T-cell (primary cell): ENCODE measurements around the gene RRP15. TPM values are rescaled to one million over a fixed set of nuclear protein-coding genes. Genes with fewer than 3 reads are reported as not detected.
A peak's percentile ranks its signal among the peaks of the same experiment; 100 is the strongest.

ENCODE experiments used
- ATAC-seq, 4 experiments: fragments of 200-7000 bp in 3 of 4; fragments of 150-1000 bp in 1 of 4; cut with Tn5 transposase; replicated peaks in 1 of 4; 1 replicate in 3 of 4; 2 replicates in 1 of 4; pipeline ENCODE4 v1.10.0; 2021; ENCODE audit warnings: moderate library complexity in 3 of 4, mild to moderate bottlenecking in 2 of 4, moderate number of reproducible peaks in 1 of 4
- CTCF ChIA-PET, 2 donors: fragments of 300-600 bp; sonication (Branson Sonifier 250); formaldehyde crosslinking; loops; one replicate each; lab custom pipeline; 2022; ENCODE audit warnings: antibody characterized with exemption in 2 of 2; lab: Charles Lee
- POLR2A ChIA-PET, 2 donors: fragments of 300-600 bp; sonication (Branson Sonifier 250); formaldehyde crosslinking; loops; one replicate each; lab custom pipeline; 2022; ENCODE audit warnings: antibody characterized with exemption in 2 of 2; lab: Charles Lee
- DNase-seq, 35 experiments: peaks; one replicate each; pipeline versions ENCODE4 v3.0.0 to v3.0.0-alpha.2; 2013 to 2023
- H3K27ac ChIP-seq: one replicate; pipeline ENCODE4 v1.5.1; 2013; ENCODE audit warnings: low read length
- H3K27me3 ChIP-seq, 2 experiments: replicated peaks in 1 of 2; 1 replicate in 1 of 2; 2 replicates in 1 of 2; pipeline versions ENCODE4 v1.6.1 to v1.7.0; 2013; ENCODE audit warnings: low read length in 1 of 2, mixed read lengths in 1 of 2; ENCODE audit not compliant: control insufficient read depth in 2 of 2, insufficient read depth in 2 of 2; ENCODE audit errors: extremely low read depth in 1 of 2
- H3K36me3 ChIP-seq, 2 donors: 1 replicate in 1 of 2; 2 replicates in 1 of 2; pipeline versions ENCODE4 v1.6.1 to v1.7.0; 2013; ENCODE audit warnings: low read length in 1 of 2; ENCODE audit not compliant: control insufficient read depth in 2 of 2, insufficient read depth in 1 of 2; ENCODE audit errors: extremely low read depth in 1 of 2
- H3K4me1 ChIP-seq, 2 experiments: 1 replicate in 1 of 2; 2 replicates in 1 of 2; pipeline versions ENCODE4 v1.6.1 to v1.7.0; 2013; ENCODE audit warnings: low read length in 2 of 2, mixed read lengths in 1 of 2; ENCODE audit not compliant: insufficient read depth in 2 of 2, control insufficient read depth in 1 of 2; ENCODE audit errors: extremely low read depth in 1 of 2
- H3K4me3 ChIP-seq, 2 donors: 1 replicate in 1 of 2; 2 replicates in 1 of 2; pipeline versions ENCODE4 v1.5.1 to v1.7.0; 2013; ENCODE audit warnings: mild to moderate bottlenecking in 2 of 2, low read length in 1 of 2, moderate library complexity in 1 of 2; ENCODE audit not compliant: control insufficient read depth in 1 of 2; ENCODE audit errors: extremely low read depth in 1 of 2
- H3K9me3 ChIP-seq: 2 replicates; pipeline ENCODE4 v1.7.0; 2013
- H3K27ac Mint-ChIP-seq, 2 donors: one replicate each; pipeline ENCODE4 v1.8.0; 2020 to 2021; ENCODE audit warnings: mild to moderate bottlenecking in 2 of 2, mixed read lengths in 2 of 2
- H3K27me3 Mint-ChIP-seq, 2 donors: one replicate each; pipeline ENCODE4 v1.8.0; 2021 to 2022; ENCODE audit warnings: mixed read lengths in 2 of 2
- H3K36me3 Mint-ChIP-seq: one replicate; pipeline ENCODE4 v1.8.0; 2021; ENCODE audit warnings: mixed read lengths
- H3K4me1 Mint-ChIP-seq, 3 donors: one replicate each; pipeline ENCODE4 v1.8.0; 2020 to 2022; ENCODE audit warnings: mixed read lengths in 3 of 3, mild to moderate bottlenecking in 1 of 3
- H3K4me3 Mint-ChIP-seq, 3 donors: one replicate each; pipeline ENCODE4 v1.8.0; 2020 to 2022; ENCODE audit warnings: mild to moderate bottlenecking in 3 of 3, mixed read lengths in 3 of 3, moderate library complexity in 3 of 3
- H3K9me3 Mint-ChIP-seq, 3 donors: one replicate each; pipeline ENCODE4 v1.8.0; 2020 to 2022; ENCODE audit warnings: mixed read lengths in 3 of 3
- WGBS: methylation state at CpG from one replicate; pipeline ENCODE4 v1.1.5; 2013; ENCODE audit warnings: missing lambda C conversion rate; ENCODE audit not compliant: insufficient coverage; 5-methylcytosine and 5-hydroxymethylcytosine counted together
- total RNA-seq, 35 experiments: library from RNA in 6 of 35; stranded (reverse) in 6 of 35; fragments of 120-200 nt in 1 of 35; gene quantifications; one replicate each; pipeline versions ENCODE4 v1.2.1 to v1.2.4 and lab custom pipeline; 2013 to 2026

RRP15 gene
- total RNA-seq (10 to 100 TPM; 11.7 to 20.9 (median 17.0) TPM), total RNA-seq (lab: John Stamatoyannopoulos, UW) (19.6 to 173 (median 34.3) reads per million in 29 experiments)
- total RNA-seq (2013) = 17.2 TPM

DNA sequence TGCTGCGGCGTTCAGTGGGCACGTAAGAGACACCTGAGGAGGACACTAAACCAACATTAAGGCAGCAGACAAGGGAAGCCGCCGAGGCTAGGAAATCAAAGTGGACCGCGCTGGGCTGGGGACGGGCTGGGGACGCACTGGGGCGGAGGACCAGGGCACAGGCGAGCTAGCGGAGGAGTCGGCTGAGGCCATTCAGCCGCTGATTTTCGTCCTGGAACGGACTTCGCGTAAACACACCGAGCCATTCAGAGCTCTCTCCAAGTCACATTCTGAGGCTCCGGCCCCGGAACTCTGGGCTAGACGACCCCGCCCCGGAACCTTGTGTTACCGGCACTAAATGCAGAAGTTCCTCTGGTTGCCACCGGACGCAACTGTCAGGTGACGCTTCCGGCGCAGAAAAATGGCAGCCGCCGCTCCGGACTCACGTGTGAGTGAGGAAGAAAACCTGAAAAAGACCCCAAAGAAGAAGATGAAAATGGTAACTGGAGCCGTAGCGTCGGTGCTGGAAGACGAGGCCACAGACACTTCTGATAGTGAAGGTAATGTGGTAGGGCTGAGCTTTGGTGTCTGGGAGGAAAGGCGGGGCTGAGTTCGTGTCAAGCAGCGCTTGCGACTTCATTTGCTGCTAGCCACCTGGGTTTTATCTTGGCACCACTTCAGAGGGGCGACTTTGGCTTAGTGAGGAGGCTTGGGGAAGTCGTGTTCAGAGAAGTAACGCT, at the start of gene RRP15:
Gene RRP15 (plus strand): TSS at position 377 of the 719 bp plus-strand sequence. CDS start 24 bp downstream, at position 401.
- CTCF ChIA-PET = interaction anchor here (1.0 to 1.3 kb wide), 3 partner anchors 17 to 654 kb away, joined by 3 to 4 read pairs (median 3); partner anchors contain the start of genes GPATCH2 (in 1 of the 2) and SPATA17 (in 1 of the 2)
- Mint-ChIP-seq H3K36me3 (peaks cover 3% of the 10 kb centered on the region), H3K9me3 (peaks cover 0 to 7% (median 2%) of the 10 kb centered on the region in 3 donors), H3K27ac (peak within 1 kb of the TSS; percentile 96 to 98), H3K4me1 (peaks cover 38 to 47% (median 43%) of the 10 kb centered on the region in 3 donors), H3K4me3 (peak within 1 kb of the TSS; percentile 92 to 100 (median 100)), H3K27me3 (peaks cover 5 to 8% of the 10 kb centered on the region in 2 donors)
- DNase-seq = peak; percentile 68 to 88 (median 80)
- POLR2A ChIA-PET = no interaction called here
- H3K4me1 ChIP-seq = peaks cover 16% of the 10 kb centered on the region in 2 experiments
- ATAC-seq = peak; percentile 92 to 96 (median 96)
- no peaks in the 10 kb centered on the region for H3K9me3 ChIP-seq
- peak within 1 kb of the TSS; percentile 80 to 99 for H3K4me3 ChIP-seq
- peak within 1 kb of the TSS; percentile 30 for H3K27ac ChIP-seq
- 0% methylated on average over 39 of the region's 45 CpGs for WGBS
- no peaks in the 10 kb centered on the region for H3K36me3 ChIP-seq
- peaks cover 0 to 13% of the 10 kb centered on the region in 2 experiments for H3K27me3 ChIP-seq

DNA sequence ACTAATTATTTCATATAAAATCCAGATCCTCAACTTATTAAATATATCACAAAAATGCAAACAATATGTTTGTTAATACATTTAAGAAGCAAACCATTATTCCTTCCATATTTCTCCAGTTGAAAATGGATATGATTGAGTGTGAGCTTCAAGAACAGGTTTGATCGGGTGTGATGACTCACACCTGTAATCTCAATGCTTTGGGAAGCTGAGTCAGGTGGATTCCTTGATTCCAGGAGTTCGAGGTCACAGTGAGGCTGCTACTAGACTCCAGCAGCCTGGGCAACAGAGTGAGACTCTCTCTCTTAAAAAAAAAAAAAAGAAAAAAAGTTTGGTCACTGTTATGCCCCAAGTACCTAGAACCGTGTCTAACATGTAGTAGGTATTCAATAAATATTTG, 42.9 kb upstream of the RRP15 start:
- H3K4me3 ChIP-seq = no peak overlapping the region
- CTCF ChIA-PET = interaction anchor here in 1 of 2 donors (0.6 kb wide), 1 partner anchor 1900 kb away, joined by 3 read pairs; no protein-coding TSS in a partner anchor
- H3K36me3 Mint-ChIP-seq = no peaks in the 10 kb centered on the region
- H3K9me3 Mint-ChIP-seq = peaks cover 0 to 6% (median 0%) of the 10 kb centered on the region in 3 donors
- H3K27ac ChIP-seq = no peak overlapping the region
- no CpG with 5 or more reads among the region's 3 CpGs for WGBS
- H3K4me3 Mint-ChIP-seq = no peak overlapping the region
- DNase-seq (no peak), ATAC-seq (no peak)
- POLR2A ChIA-PET = no interaction called here
- H3K27ac Mint-ChIP-seq = no peak overlapping the region
- H3K9me3 ChIP-seq = no peaks in the 10 kb centered on the region
- H3K4me1 ChIP-seq = no peaks in the 10 kb centered on the region
- no peaks in the 10 kb centered on the region for H3K4me1 Mint-ChIP-seq
- H3K36me3 ChIP-seq = no peaks in the 10 kb centered on the region
- peaks cover 10 to 21% of the 10 kb centered on the region in 2 donors for H3K27me3 Mint-ChIP-seq
- H3K27me3 ChIP-seq = peaks cover 0 to 2% of the 10 kb centered on the region in 2 experiments

DNA sequence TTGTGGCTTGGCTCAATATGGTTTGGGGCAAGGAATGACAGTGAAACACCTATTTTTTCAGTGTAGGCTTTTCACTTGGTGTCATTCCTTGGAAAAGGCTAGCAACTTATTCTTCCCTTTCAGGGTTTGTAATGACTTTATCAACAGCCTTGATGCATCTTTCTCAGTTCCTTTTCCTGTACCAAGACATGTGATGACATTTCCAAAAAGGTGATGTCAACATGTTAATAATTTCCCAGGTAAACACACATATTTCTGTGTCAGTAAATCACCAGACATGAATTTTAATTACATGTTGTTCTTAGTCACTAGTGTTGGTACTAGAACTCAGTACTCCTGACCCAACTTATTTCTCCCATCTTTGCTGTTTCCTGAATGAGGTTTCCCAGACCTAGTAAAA, 37.8 kb upstream of the RRP15 start:
- Mint-ChIP-seq H3K27ac (no peak overlapping the region), H3K4me1 (no peaks in the 10 kb centered on the region), H3K9me3 (no peaks in the 10 kb centered on the region), H3K27me3 (peaks cover 33 to 46% of the 10 kb centered on the region in 2 donors), H3K36me3 (no peaks in the 10 kb centered on the region), H3K4me3 (no peak overlapping the region)
- Histone ChIP-seq H3K27ac (no peak overlapping the region), H3K9me3 (no peaks in the 10 kb centered on the region), H3K36me3 (no peaks in the 10 kb centered on the region), H3K4me1 (no peaks in the 10 kb centered on the region), H3K27me3 (no peaks in the 10 kb centered on the region), H3K4me3 (no peak overlapping the region)
- ChIA-PET CTCF (no interaction called here), POLR2A (no interaction called here)
- ATAC-seq (no peak), DNase-seq (no peak)

DNA sequence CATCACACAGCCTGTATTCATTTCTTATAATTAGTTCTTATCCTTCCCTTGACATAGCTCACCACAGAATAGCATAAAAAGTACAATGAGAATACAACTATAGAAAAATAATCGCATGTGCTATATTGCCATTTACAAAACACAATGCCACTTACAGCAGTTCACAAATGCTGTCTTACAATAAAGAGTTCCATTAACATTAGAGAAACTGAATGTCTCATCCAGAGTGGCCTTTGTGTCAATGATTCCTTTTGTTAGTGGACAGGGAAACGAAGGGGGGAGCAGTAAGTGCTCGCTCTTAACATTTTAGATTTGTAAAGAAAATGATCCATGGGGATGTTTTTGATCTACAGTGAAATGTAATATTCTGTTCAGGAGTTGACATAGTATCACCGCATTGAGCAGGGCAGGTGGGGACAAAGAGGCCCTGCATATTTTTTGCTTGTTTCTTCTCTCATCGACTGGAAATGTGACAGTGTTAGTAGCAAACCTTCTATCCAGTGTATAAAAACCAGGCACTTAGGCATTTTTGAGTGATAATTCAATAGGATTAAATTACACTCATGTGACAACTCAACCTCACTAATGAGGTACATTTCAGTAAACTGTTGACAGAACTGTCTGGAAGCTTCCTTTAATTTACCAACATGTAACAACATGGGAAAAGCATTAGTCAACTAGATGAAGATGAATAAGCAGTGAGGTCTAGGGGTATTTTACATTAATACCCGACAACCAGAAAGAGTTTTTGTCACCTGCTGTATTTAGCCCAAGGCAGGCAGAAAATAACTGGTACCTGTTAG, 35.6 kb upstream of the RRP15 start:
- H3K36me3 ChIP-seq = no peaks in the 10 kb centered on the region
- no peak overlapping the region for H3K4me3 ChIP-seq
- DNase-seq (no peak), ATAC-seq (no peak)
- 40% methylated on average over 2 of the region's 6 CpGs for WGBS
- Mint-ChIP-seq H3K36me3 (no peaks in the 10 kb centered on the region), H3K9me3 (no peaks in the 10 kb centered on the region), H3K27me3 (peaks cover 35 to 51% of the 10 kb centered on the region in 2 donors), H3K4me3 (no peak overlapping the region), H3K27ac (no peak overlapping the region), H3K4me1 (no peaks in the 10 kb centered on the region)
- ChIA-PET CTCF (no interaction called here), POLR2A (no interaction called here)
- H3K9me3 ChIP-seq = no peaks in the 10 kb centered on the region
- H3K27ac ChIP-seq = no peak overlapping the region
- H3K4me1 ChIP-seq = no peaks in the 10 kb centered on the region
- no peaks in the 10 kb centered on the region for H3K27me3 ChIP-seq

DNA sequence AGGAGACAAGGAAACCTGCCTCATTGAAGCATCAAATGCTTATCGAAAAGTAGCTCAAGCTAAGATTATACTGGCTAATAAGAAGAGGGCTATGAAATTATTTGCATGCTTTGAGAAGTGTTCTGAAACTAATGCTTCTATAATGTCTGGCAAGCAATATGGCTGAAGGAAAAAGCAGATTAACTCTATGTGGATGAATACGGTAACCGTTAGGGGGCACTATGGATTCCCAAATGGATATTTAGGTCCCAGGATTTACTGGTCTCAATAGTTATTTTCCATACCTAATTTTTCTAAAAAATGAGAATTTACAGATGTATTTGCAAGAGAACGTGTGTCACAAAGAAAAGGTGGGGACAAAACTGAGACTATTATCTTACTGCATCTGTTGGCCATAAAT, 34.6 kb upstream of the RRP15 start:
- H3K4me1 ChIP-seq = no peaks in the 10 kb centered on the region
- Mint-ChIP-seq H3K9me3 (no peaks in the 10 kb centered on the region), H3K36me3 (no peaks in the 10 kb centered on the region), H3K4me3 (no peak overlapping the region), H3K27ac (no peak overlapping the region), H3K4me1 (no peaks in the 10 kb centered on the region), H3K27me3 (peaks cover 30 to 47% of the 10 kb centered on the region in 2 donors)
- 86% methylated on average over 1 of the region's 4 CpGs for WGBS
- H3K36me3 ChIP-seq = no peaks in the 10 kb centered on the region
- H3K9me3 ChIP-seq = no peaks in the 10 kb centered on the region
- CTCF ChIA-PET = interaction anchor here in 1 of 2 donors (0.5 kb wide), 1 partner anchor 1227 kb away, joined by 3 read pairs; no protein-coding TSS in a partner anchor
- DNase-seq (no peak), ATAC-seq (no peak)
- H3K4me3 ChIP-seq = no peak overlapping the region
- H3K27me3 ChIP-seq = no peaks in the 10 kb centered on the region
- POLR2A ChIA-PET = no interaction called here
- H3K27ac ChIP-seq = no peak overlapping the region

DNA sequence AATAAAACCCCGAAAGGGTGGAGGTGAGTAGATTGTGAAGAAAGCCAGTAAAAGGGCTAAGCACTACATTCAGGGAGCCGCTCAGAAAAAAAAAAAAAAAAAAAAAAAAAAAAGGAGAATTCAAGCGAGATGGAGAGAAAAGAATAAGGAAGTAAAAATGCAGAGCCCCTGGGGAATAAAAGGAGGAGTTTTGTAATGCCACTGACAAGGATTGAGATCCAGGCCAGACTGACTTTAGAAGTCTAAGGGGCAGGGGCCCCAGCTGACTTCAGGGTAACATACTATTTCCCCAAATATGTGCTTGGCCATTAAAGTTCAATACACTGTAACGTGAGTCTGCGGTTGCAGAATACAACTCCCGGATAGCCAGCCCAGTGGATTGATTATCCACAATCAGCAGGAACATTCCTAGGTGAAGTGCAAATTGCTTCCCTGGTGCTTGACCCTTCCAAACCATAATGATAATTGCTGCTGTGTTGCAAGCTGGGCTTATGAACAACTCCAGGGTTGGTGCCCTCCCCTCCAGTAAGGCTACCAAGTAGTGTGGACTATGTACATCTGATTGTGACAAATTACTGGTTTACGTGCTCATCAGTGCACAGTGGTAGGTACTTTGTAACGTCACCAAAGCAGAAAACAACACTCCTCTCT, 30.7 kb upstream of the RRP15 start:
- no peaks in the 10 kb centered on the region for H3K9me3 ChIP-seq
- ChIA-PET CTCF (no interaction called here), POLR2A (no interaction called here)
- ATAC-seq = no peak
- no peak overlapping the region for H3K4me3 ChIP-seq
- H3K36me3 ChIP-seq = no peaks in the 10 kb centered on the region
- H3K4me3 Mint-ChIP-seq = no peak overlapping the region
- no peak for DNase-seq
- H3K27me3 Mint-ChIP-seq = peaks cover 19 to 22% of the 10 kb centered on the region in 2 donors
- no peaks in the 10 kb centered on the region for H3K4me1 Mint-ChIP-seq
- H3K27ac ChIP-seq = no peak overlapping the region
- no peaks in the 10 kb centered on the region for H3K27me3 ChIP-seq
- H3K36me3 Mint-ChIP-seq = no peaks in the 10 kb centered on the region
- peaks cover under 1 to 2% (median 1%) of the 10 kb centered on the region in 3 donors for H3K9me3 Mint-ChIP-seq
- H3K27ac Mint-ChIP-seq = no peak overlapping the region
- no peaks in the 10 kb centered on the region for H3K4me1 ChIP-seq
- WGBS = 53% methylated on average over 4 of the region's 8 CpGs
